ENCODE data around the gene SPON2.

- no peak for TF ChIP-seq ESRRA (IDR thresholded peaks at IDR 0.05; ENCODE audit: borderline replicate concordance, low read length)
- no peak for TF ChIP-seq CTCF (IDR thresholded peaks at IDR 0.05)
- TF ChIP-seq HMGXB4 (CRISPR knock-in tag; IDR thresholded peaks at IDR 0.05; ENCODE audit: borderline replicate concordance), result no peak
- no peak for TF ChIP-seq NR3C1 (IDR thresholded peaks at IDR 0.05)
- no peak for TF ChIP-seq RCOR1 (IDR thresholded peaks at IDR 0.05; ENCODE audit: low read depth, low read length)
- TF ChIP-seq RFX5 (IDR thresholded peaks at IDR 0.05), result no peak
- TF ChIP-seq CHD4 (IDR thresholded peaks at IDR 0.05; ENCODE audit: borderline replicate concordance), result no peak
- TF ChIP-seq MAFK (IDR thresholded peaks at IDR 0.05; ENCODE audit: partially characterized antibody), result no peak
- TF ChIP-seq EHF (CRISPR knock-in tag; IDR thresholded peaks at IDR 0.05), result no peak
- TF ChIP-seq CHD2 (IDR thresholded peaks at IDR 0.05; ENCODE audit: low read length, partially characterized antibody), result no peak
These were observed 27.4 kb upstream of the SPON2 start for GRCh38 chr4:1199556-1200331.

Data from A549 (cell line).